ENCODE results near the gene ZBTB37.
"Not testable (repeated sequence)": the region's sequence is repeated elsewhere in the genome, so short reads cannot be mapped to it uniquely, and the experiment has no call there.

Gene ZBTB37

DNA sequence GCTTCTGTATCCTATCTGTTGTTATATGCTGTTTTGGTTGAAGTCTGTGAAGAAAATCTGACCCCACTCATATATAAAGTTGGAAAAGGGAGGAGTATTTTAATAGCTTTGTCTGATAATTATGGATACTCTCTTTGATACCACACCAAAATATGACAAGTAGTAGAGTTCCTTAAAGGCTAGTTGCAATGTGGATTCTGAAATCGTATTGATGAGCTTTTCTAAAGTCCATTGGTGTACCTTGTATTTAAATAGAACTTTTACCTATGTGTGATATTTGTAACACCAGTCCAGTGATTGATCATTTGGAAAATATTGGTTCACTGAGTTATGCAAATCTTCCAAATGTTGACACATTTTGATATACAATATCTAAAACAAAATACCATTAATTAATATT lies 8.1 kb upstream of the ZBTB37 start:
- Histone ChIP-seq H4K20me1 (ENCODE audit: insufficient read depth) (peaks cover 25% of the 10 kb centered on the region), H3K4me1 (ENCODE audit: low read depth, poor library complexity, severe bottlenecking) (peaks cover 23% of the 10 kb centered on the region), H3K27ac (peak overlapping the region; percentile 8; the same call in 1 of the 2 replicates), H3K27me3 (ENCODE audit: insufficient read depth, low read depth) (no peaks in the 10 kb centered on the region), H3K4me2 (no peak overlapping the region), H3K79me2 (ENCODE audit: insufficient read depth, low read depth) (peaks cover 13% of the 10 kb centered on the region), H3K4me3 (IDR thresholded peaks at IDR 0.05; ENCODE audit: insufficient read depth, low read depth, low read length) (no peak overlapping the region), H3K9ac (no peak overlapping the region), H3K36me3 (ENCODE audit: insufficient read depth) (peaks cover 20% of the 10 kb centered on the region), H2AFZ (ENCODE audit: low read depth) (no peak overlapping the region)
- TF ChIP-seq, protein P1, sequence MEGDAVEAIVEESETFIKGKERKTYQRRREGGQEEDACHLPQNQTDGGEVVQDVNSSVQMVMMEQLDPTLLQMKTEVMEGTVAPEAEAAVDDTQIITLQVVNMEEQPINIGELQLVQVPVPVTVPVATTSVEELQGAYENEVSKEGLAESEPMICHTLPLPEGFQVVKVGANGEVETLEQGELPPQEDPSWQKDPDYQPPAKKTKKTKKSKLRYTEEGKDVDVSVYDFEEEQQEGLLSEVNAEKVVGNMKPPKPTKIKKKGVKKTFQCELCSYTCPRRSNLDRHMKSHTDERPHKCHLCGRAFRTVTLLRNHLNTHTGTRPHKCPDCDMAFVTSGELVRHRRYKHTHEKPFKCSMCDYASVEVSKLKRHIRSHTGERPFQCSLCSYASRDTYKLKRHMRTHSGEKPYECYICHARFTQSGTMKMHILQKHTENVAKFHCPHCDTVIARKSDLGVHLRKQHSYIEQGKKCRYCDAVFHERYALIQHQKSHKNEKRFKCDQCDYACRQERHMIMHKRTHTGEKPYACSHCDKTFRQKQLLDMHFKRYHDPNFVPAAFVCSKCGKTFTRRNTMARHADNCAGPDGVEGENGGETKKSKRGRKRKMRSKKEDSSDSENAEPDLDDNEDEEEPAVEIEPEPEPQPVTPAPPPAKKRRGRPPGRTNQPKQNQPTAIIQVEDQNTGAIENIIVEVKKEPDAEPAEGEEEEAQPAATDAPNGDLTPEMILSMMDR (conservative IDR thresholded peaks at IDR 0.05; ENCODE audit: low read depth, low read length): no peak

DNA sequence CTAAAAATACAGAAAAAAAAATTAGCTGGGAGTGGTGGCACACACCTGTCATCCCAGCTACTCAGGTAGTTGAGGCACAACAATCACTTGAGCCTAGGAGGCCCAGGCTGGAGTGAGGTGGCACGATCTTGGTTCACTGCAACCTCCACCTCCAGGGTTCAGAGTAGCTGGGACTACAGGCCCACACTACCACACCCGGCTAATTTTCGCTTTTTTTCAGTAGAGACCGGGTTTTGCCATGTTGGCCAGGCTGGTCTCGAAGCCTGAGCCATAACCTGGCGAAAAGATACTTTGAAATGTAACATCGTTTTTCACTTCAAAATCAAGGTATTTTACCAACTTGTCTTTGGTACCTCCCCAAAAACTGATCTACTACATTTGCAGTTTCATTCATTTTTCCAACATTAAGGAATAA lies 6.4 kb upstream of the ZBTB37 start:
- Histone ChIP-seq H3K36me3 (ENCODE audit: insufficient read depth) (peaks cover 37% of the 10 kb centered on the region), H3K27ac (peak overlapping the region; percentile 5; the same call in 1 of the 2 replicates)

DNA sequence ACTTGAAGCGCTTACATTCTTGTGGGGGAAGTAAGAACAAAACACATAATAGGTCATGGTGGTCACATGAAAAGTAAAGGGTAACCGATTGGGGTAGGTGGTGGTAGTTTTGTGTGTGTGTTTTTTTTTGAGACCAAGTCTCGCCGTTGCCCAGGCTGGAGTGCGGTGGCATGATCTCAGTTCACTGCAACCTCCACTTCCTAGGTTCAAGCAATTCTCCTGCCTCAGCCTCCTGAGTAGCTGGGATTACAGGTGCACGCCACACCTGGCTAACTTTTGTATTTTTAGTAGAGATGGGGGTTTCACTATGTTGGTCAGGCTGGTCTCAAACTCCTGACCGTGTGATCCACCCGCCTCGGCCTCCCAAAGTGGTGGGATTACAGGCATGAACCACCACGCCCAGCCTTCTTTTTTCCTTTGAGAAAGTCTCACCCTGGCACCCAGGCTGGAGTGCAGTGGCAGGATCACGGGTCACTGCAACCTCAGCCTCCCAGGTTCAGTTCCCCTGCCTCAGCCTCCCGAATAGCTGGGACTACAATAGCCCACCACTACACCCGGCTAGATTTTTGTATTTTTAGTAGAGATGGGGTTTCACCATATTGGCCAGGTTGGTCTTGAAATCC lies 5.9 kb upstream of the ZBTB37 start:
- peaks cover 34% of the 10 kb centered on the region for H3K79me2 ChIP-seq (ENCODE audit: insufficient read depth, low read depth)
- peaks cover 39% of the 10 kb centered on the region for H3K4me1 ChIP-seq (ENCODE audit: low read depth, poor library complexity, severe bottlenecking)
- not testable (repeated sequence) for H3K9ac ChIP-seq; H2AFZ ChIP-seq (ENCODE audit: low read depth); H3K27me3 ChIP-seq (ENCODE audit: insufficient read depth, low read depth); H3K4me3 ChIP-seq (IDR thresholded peaks at IDR 0.05; ENCODE audit: insufficient read depth, low read depth, low read length); H3K4me2 ChIP-seq
- peaks cover 45% of the 10 kb centered on the region for H4K20me1 ChIP-seq (ENCODE audit: insufficient read depth)
- peak overlapping the region; percentile 83; the same call in 1 of the 2 replicates for H3K27ac ChIP-seq
- peaks cover 42% of the 10 kb centered on the region for H3K36me3 ChIP-seq (ENCODE audit: insufficient read depth)

More for the DNA sequence above, 6.4 kb upstream of the ZBTB37 start:
- Histone ChIP-seq H3K4me1 (ENCODE audit: low read depth, poor library complexity, severe bottlenecking) (peaks cover 39% of the 10 kb centered on the region), H4K20me1 (ENCODE audit: insufficient read depth) (peaks cover 41% of the 10 kb centered on the region), H3K27me3 (ENCODE audit: insufficient read depth, low read depth) (no peaks in the 10 kb centered on the region), H3K4me3 (IDR thresholded peaks at IDR 0.05; ENCODE audit: insufficient read depth, low read depth, low read length) (no peak overlapping the region), H3K4me2 (no peak overlapping the region), H3K9ac (no peak overlapping the region), H3K79me2 (ENCODE audit: insufficient read depth, low read depth) (peaks cover 29% of the 10 kb centered on the region), H2AFZ (ENCODE audit: low read depth) (no peak overlapping the region)
- TF ChIP-seq, protein P1 (conservative IDR thresholded peaks at IDR 0.05; ENCODE audit: low read depth, low read length): no peak

DNA sequence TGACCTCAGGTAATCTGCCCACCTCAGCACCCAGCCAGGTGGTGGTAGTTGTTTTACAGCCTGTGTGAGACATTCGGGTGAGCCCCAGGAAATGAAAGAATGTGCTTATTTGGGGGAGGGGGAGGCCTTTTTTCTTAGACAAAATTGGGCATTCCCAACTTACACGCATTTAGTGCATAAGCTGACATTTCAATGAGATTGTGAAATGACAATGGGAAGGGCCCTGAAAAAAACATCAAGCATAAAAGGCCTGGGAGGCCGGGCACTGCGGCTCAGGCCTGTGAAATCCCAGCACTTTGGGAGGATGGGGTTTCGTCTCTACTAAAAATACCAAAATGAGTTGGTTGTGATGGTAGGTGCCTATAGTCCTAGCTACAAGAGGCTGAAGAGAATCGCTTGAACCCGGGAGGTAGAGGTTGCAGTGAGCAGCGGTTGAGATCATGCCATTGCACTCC lies 5.4 kb upstream of the ZBTB37 start:
- Histone ChIP-seq H3K36me3 (ENCODE audit: insufficient read depth) (peaks cover 44% of the 10 kb centered on the region), H3K27me3 (ENCODE audit: insufficient read depth, low read depth) (no peaks in the 10 kb centered on the region), H3K79me2 (ENCODE audit: insufficient read depth, low read depth) (peaks cover 40% of the 10 kb centered on the region), H2AFZ (ENCODE audit: low read depth) (no peak overlapping the region), H3K4me1 (ENCODE audit: low read depth, poor library complexity, severe bottlenecking) (peaks cover 39% of the 10 kb centered on the region), H4K20me1 (ENCODE audit: insufficient read depth) (peaks cover 45% of the 10 kb centered on the region), H3K27ac (peak overlapping the region; percentile 83; the same call in 1 of the 2 replicates), H3K9ac (no peak overlapping the region), H3K4me2 (no peak overlapping the region), H3K4me3 (IDR thresholded peaks at IDR 0.05; ENCODE audit: insufficient read depth, low read depth, low read length) (no peak overlapping the region)
- TF ChIP-seq, protein P1 (conservative IDR thresholded peaks at IDR 0.05; ENCODE audit: low read depth, low read length): no peak

Data from KMS-11 (cell line).